Omental fat pad (tissue), 4 donors: ENCODE data around the gene TBX21. TPM values are rescaled to one million over a fixed set of nuclear protein-coding genes. Genes with fewer than 3 reads are reported as not detected.

Experiments
- ATAC-seq: fragments of 150-250 bp; one replicate; pipeline ENCODE4 v1.9.1; 2016; ENCODE audit warnings: mild to moderate bottlenecking, moderate library complexity; ENCODE audit not compliant: low FRiP score
- DNase-seq: peaks from one replicate; pipeline ENCODE4 v3.0.0-alpha.2; 2019; ENCODE audit warnings: low spot score
- total RNA-seq, 4 donors: library from RNA; depleted of rRNA; stranded (reverse); fragments of >200 nt; gene quantifications; one replicate each; pipeline ENCODE4 v1.1.0, GENCODE V29; 2016
- TF ChIP-seq, protein P1 (sequence below), 3 donors: fragments of 450-650 bp; IDR thresholded peaks; one replicate each; pipeline ENCODE4 v1.5.1; 2016 to 2017; ENCODE audit warnings: antibody characterized with exemption in 3 of 3, mild to moderate bottlenecking in 3 of 3, moderate library complexity in 2 of 3

TBX21 gene
- total RNA-seq, 4 donors from 2014 or later, result 0.46 to 4.6 (median 2.0) TPM

DNA sequence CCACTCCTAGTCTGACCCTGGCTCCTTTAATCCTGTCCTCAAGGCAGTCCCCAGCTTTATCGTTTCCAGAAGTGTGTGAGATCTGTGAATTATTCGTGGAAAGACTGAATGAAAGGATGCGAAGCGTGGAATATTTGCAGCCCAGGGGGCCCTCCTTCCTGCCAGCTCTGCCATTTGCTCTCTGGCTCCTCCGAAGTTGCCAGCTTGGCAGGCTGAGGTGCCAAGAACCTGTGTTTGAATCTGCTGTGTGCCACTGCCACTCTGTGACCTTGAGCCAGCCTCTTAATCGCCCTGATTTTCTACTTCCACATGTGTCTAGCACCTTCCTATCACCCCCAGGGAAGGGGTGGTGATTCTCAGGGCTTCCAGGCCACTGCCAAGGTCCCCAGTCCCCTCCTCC is 28.3 kb upstream of the TBX21 start:
- ATAC-seq (no peak), DNase-seq (no peak)
- TF ChIP-seq, protein P1, sequence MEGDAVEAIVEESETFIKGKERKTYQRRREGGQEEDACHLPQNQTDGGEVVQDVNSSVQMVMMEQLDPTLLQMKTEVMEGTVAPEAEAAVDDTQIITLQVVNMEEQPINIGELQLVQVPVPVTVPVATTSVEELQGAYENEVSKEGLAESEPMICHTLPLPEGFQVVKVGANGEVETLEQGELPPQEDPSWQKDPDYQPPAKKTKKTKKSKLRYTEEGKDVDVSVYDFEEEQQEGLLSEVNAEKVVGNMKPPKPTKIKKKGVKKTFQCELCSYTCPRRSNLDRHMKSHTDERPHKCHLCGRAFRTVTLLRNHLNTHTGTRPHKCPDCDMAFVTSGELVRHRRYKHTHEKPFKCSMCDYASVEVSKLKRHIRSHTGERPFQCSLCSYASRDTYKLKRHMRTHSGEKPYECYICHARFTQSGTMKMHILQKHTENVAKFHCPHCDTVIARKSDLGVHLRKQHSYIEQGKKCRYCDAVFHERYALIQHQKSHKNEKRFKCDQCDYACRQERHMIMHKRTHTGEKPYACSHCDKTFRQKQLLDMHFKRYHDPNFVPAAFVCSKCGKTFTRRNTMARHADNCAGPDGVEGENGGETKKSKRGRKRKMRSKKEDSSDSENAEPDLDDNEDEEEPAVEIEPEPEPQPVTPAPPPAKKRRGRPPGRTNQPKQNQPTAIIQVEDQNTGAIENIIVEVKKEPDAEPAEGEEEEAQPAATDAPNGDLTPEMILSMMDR (IDR thresholded peaks at IDR 0.05), result no peak

DNA sequence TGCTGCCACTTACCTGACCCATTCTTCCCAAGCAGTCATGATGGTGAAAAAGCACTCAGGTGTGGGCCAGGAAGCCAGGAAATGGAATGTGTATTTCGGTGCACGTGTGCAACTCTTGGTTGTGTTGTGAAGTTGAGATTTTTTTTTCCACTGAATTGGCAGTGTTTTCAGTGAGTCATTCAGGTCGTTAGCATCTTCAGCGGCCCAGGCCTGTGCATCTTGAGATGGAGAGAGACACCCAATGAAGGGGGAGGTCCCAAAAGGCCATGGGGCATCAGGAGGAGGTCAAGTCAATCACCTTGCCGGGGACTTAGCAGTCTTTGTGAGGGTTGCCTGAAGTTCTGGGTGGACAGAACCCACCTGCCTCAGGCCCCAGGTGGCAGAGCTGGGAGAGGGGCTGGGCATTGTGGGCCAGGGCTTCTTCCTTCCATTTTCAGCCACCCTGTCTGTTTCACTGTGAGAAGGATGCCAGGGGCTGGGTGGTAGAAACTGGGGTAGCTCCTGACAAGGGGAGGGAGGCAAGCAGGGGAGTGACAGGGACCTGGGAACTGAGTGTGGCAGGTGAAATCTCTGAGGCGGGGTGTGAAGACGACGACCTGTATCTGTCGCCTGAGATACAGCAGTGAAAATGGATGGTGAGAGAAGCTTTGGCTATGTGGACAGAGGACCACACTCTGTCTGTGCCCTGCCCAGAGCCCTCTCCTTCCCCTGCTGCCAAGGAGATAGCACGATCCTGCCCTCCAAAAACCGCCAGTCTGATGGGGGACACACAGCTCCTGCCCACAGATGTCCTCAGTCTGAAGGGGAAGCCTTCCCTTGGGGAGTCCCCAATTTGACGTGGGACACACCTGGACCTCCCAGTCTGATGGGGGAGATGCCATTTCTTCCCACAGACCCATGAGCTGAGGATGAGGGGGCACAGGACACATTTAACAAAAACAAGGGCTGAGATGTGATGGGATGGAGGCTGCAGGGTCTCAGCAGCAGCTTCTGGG is 27.2 kb upstream of the TBX21 start:
- DNase-seq (no peak), ATAC-seq (no peak)
- TF ChIP-seq, protein P1 (IDR thresholded peaks at IDR 0.05), result no peak

DNA sequence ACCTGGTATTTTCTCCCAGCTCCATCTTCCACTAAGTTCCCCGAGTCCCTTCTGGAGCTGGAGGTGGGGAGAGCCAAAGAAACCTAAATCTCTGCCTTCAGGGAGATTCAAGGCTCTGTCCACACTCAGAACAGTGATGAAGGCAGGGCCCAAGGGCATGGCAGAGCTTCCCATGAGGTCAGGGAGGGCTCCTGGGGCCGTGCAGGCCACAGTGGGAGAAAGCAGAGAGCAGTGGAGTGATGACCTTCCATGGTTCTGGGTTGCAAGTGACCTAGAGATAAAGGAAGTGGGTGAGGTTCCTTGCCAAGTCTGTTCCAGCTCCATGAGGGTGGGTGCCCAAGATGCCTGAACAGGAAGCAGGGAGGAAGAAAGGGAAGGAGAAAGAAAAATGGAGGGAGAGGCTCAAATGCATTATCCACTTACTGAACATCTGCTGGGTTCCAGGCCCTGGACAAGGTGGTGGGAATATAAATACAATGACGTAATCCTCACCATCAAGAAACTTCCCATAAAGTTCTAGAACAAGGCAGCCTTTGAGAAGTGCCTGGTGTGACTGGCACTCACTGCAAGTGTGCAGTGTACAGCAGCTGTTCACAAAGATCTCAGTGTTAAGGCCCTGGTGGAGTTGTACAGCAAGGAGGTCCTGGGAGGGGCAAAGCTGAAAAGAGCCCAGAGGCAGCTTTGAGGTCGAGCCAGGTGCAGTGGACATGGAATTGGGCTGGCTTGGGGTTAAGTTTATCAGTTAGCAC is 25.8 kb upstream of the TBX21 start:
- TF ChIP-seq, protein P1 (IDR thresholded peaks at IDR 0.05), result no peak
- no peak for ATAC-seq
- DNase-seq, result no peak

DNA sequence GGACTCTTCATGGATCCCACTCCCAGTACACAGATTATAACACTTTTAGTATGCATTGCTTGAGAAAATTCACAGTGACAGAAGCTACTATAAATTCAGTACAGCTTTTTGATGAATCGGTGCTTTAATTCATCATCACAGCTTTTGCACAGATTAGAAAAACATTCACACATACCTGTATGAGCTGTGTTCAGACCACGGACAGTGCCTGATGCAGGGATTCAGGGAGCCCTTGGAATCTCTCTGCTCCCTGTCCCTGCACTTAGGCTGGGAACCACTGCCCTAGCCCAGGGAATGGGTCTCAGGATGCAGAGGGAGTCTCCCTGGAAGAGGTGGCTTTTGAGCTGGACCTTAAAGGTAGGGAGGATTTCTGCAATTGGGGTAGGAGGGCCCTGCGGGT is 25.2 kb upstream of the TBX21 start:
- DNase-seq (no peak), ATAC-seq (no peak)
- TF ChIP-seq, protein P1 (IDR thresholded peaks at IDR 0.05), result no peak

DNA sequence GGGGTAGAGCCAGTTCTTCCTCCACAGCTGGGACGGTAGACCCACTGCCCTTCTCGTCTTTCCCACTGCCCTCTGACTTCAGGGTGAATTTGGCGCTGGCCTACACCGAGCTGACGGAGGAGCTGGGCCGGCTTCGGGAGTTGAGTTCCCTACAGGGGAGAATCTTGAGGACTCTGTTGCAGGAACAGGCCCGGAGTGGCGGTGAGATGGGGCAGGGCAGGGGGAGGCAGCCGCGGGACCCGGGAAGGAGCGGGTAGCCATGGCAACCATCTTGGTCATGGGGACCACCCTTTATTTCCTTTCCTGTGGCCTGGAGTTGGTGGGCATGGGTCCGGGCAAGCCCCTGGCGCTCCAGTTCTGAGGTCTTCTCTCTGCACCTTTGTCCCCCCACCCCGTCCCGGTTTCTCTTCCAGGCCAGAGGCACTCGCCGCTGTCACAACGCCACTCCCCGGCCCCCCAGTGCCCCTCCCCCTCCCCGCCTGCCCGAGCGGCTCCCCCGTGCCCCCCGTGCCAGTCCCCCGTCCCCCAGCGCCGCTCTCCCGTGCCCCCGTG is 24.6 kb upstream of the TBX21 start:
- ATAC-seq, result no peak
- TF ChIP-seq, protein P1 (IDR thresholded peaks at IDR 0.05), result no peak
- no peak for DNase-seq

DNA sequence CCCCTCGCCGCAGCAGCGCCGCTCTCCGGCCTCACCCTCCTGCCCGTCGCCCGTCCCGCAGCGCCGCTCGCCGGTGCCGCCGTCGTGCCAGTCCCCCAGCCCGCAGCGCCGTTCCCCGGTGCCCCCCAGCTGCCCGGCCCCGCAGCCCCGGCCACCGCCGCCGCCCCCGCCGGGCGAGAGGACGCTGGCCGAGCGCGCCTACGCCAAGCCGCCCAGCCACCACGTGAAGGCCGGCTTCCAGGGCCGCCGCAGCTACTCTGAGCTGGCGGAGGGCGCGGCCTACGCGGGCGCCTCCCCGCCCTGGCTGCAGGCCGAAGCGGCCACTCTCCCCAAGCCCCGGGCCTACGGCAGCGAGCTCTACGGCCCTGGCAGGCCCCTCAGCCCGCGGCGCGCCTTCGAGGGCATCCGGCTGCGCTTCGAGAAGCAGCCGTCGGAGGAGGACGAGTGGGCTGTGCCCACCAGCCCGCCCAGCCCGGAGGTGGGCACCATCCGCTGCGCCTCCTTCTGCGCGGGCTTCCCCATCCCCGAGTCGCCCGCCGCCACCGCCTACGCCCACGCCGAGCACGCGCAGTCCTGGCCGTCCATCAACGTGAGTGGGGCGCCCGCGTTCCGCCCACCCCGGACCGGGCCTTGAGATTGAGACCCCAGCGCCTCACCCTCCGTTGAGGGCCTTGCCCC is 24.0 kb upstream of the TBX21 start:
- TF ChIP-seq, protein P1 (IDR thresholded peaks at IDR 0.05), result no peak
- no peak for DNase-seq
- peak; percentile 67 for ATAC-seq
